DOHH2 (cell line): ENCODE results near the gene ADGRL2.
"Not testable (repeated sequence)": the region's sequence is repeated elsewhere in the genome, so short reads cannot be mapped to it uniquely, and the experiment has no call there.

Experiments
- H3F3A ChIP-seq: fragments of 200-600 bp; sonication (generic), shearing (Covaris generic); 2 replicates; pipeline ENCODE4 v1.6.0; 2016; ENCODE audit warnings: antibody characterized with exemption, mild to moderate bottlenecking; ENCODE audit not compliant: control insufficient read depth, insufficient read depth
- H3K27ac ChIP-seq: fragments of 200-600 bp; sonication (generic); 2 replicates; pipeline ENCODE4 v1.5.1; 2014; ENCODE audit warnings: low read depth, mild to moderate bottlenecking, low read length, moderate library complexity
- H3K27me3 ChIP-seq: fragments of 200-600 bp; sonication (generic); 2 replicates; pipeline ENCODE4 v1.6.1; 2014; ENCODE audit warnings: mild to moderate bottlenecking, low read length, mixed read lengths; ENCODE audit not compliant: control insufficient read depth
- H3K36me3 ChIP-seq: fragments of 200-600 bp; sonication (generic); 2 replicates; pipeline ENCODE4 v1.6.1; 2014; ENCODE audit warnings: mild to moderate bottlenecking, low read length, moderate library complexity, mixed read lengths; ENCODE audit not compliant: control insufficient read depth
- H3K4me1 ChIP-seq: fragments of 200-600 bp; sonication (generic); 2 replicates; pipeline ENCODE4 v1.6.1; 2014; ENCODE audit warnings: mild to moderate bottlenecking, low read length, mixed read lengths; ENCODE audit not compliant: control insufficient read depth
- H3K4me2 ChIP-seq: fragments of 200-600 bp; sonication (generic); 2 replicates; pipeline ENCODE4 v1.6.0; 2014; ENCODE audit warnings: mild to moderate bottlenecking, low read length, moderate library complexity
- H3K4me3 ChIP-seq: fragments of 200-600 bp; sonication (generic); 2 replicates; pipeline ENCODE4 v1.5.1; 2014; ENCODE audit warnings: mild to moderate bottlenecking, low read length, mixed read lengths
- H3K79me2 ChIP-seq: fragments of 200-600 bp; sonication (generic); 2 replicates; pipeline ENCODE4 v1.6.1; 2014; ENCODE audit warnings: mild to moderate bottlenecking, low read length, mixed read lengths; ENCODE audit not compliant: control insufficient read depth
- H3K9me2 ChIP-seq: fragments of 200-600 bp; sonication (generic); replicated peaks from 2 replicates; pipeline ENCODE4 v1.6.1; 2014; ENCODE audit warnings: mild to moderate bottlenecking, low read length, mixed read lengths; ENCODE audit not compliant: control insufficient read depth
- H3K9me3 ChIP-seq: fragments of 200-600 bp; sonication (generic); 2 replicates; pipeline ENCODE4 v1.6.1; 2014; ENCODE audit warnings: antibody characterized with exemption, low read length, mixed read lengths; ENCODE audit not compliant: control insufficient read depth, insufficient read depth
- H4K20me1 ChIP-seq: fragments of 200-600 bp; sonication (generic); 2 replicates; pipeline ENCODE4 v1.6.0; 2014; ENCODE audit warnings: low read depth, mild to moderate bottlenecking, antibody characterized with exemption, low read length, moderate library complexity; ENCODE audit not compliant: control insufficient read depth, insufficient read depth
- EZH2phosphoT487 ChIP-seq: fragments of 200-600 bp; sonication (generic); IDR thresholded peaks from 2 replicates; pipeline ENCODE4 v1.6.1; 2017; ENCODE audit warnings: borderline replicate concordance, mild to moderate bottlenecking, antibody characterized with exemption, low read length, moderate library complexity, mixed read lengths
- TF ChIP-seq, protein P1 (sequence below): fragments of 200-600 bp; sonication (generic); IDR thresholded peaks from one replicate; pipeline ENCODE4 v1.5.1; 2014; ENCODE audit warnings: antibody characterized with exemption, mild to moderate bottlenecking, low read depth, low read length; ENCODE audit not compliant: poor library complexity, severe bottlenecking

Gene ADGRL2

DNA sequence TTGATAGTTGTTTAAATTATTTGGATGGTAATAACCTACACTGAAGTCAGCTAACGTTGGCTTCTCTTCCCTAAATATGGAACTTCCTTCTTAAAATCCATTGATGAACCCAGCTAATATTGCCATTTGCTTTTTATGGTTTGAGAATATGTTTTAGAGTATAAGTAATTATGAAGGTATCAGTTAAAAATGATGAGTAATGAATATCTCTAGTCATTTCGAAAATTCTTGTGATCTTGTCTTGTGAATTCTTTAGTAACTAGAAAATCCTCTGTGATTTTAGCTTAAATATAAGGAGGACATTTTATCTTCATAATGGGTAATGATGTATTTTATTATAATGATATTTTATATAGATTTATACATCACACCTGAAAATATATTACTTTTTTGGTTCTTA, 50.5 kb downstream of the ADGRL2 start:
- Histone ChIP-seq H3K4me2 (no peak overlapping the region), H3K36me3 (no peaks in the 10 kb centered on the region), H3K4me1 (no peaks in the 10 kb centered on the region), H3K9me2 (no peaks in the 10 kb centered on the region), H3K9me3 (no peaks in the 10 kb centered on the region), H3K4me3 (no peak overlapping the region), H3K79me2 (no peaks in the 10 kb centered on the region), H3K27ac (no peak overlapping the region), H3F3A (no peaks in the 10 kb centered on the region), H3K27me3 (no peaks in the 10 kb centered on the region), H4K20me1 (no peaks in the 10 kb centered on the region)
- TF ChIP-seq, protein P1, sequence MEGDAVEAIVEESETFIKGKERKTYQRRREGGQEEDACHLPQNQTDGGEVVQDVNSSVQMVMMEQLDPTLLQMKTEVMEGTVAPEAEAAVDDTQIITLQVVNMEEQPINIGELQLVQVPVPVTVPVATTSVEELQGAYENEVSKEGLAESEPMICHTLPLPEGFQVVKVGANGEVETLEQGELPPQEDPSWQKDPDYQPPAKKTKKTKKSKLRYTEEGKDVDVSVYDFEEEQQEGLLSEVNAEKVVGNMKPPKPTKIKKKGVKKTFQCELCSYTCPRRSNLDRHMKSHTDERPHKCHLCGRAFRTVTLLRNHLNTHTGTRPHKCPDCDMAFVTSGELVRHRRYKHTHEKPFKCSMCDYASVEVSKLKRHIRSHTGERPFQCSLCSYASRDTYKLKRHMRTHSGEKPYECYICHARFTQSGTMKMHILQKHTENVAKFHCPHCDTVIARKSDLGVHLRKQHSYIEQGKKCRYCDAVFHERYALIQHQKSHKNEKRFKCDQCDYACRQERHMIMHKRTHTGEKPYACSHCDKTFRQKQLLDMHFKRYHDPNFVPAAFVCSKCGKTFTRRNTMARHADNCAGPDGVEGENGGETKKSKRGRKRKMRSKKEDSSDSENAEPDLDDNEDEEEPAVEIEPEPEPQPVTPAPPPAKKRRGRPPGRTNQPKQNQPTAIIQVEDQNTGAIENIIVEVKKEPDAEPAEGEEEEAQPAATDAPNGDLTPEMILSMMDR, result no peak
- TF ChIP-seq EZH2phosphoT487, result no peak

DNA sequence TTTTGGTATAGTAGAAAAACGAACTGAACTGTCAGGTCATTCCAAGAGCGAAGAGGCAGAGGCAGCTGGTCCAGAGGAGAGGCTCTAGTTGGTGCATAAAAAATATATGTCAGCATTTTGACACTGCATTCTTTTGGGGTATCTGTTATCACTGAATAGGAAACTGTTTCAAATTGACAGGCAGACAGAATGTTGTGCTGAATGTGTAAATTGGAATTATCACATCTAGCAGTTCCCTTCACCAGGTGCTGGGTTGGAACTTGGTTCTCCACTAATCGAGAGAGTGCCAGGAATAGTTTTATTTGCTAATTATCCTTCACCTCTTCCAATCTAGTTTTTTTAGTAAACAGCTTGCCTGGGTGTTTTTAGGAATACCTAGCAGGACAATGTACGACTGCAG, 52.2 kb downstream of the ADGRL2 start:
- Histone ChIP-seq H3K79me2 (no peaks in the 10 kb centered on the region), H4K20me1 (no peaks in the 10 kb centered on the region), H3K4me1 (no peaks in the 10 kb centered on the region), H3F3A (no peaks in the 10 kb centered on the region), H3K9me3 (no peaks in the 10 kb centered on the region), H3K27ac (no peak overlapping the region), H3K27me3 (no peaks in the 10 kb centered on the region), H3K4me2 (no peak overlapping the region), H3K4me3 (no peak overlapping the region), H3K36me3 (no peaks in the 10 kb centered on the region), H3K9me2 (no peaks in the 10 kb centered on the region)
- TF ChIP-seq, protein P1, result no peak
- no peak for TF ChIP-seq EZH2phosphoT487

DNA sequence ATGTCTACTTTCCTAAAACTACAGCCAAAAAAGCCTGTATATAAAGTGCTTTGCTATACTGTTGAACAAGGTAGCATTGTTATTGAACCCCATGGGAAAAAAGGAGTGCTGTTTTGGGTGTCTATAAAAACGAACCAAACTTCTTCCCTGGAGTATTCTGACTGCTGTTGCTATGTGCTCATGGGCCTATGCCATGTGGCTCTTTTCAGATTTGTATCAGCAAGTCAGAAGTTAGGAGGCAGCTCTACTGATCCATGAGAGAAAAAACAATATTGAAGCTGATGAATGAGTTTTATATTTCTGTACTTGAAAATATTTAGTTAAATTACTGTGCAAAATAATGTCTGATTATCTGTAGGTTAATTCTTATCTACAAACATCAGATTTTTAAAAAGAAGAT, 66.5 kb downstream of the ADGRL2 start:
- Histone ChIP-seq H3K27ac (no peak overlapping the region), H3K4me2 (no peak overlapping the region), H3F3A (no peaks in the 10 kb centered on the region), H3K79me2 (no peaks in the 10 kb centered on the region), H3K9me3 (no peaks in the 10 kb centered on the region), H3K4me3 (no peak overlapping the region), H3K9me2 (no peaks in the 10 kb centered on the region), H3K27me3 (no peaks in the 10 kb centered on the region), H3K36me3 (no peaks in the 10 kb centered on the region), H3K4me1 (no peaks in the 10 kb centered on the region), H4K20me1 (no peaks in the 10 kb centered on the region)
- TF ChIP-seq, protein P1, result no peak
- TF ChIP-seq EZH2phosphoT487, result no peak

DNA sequence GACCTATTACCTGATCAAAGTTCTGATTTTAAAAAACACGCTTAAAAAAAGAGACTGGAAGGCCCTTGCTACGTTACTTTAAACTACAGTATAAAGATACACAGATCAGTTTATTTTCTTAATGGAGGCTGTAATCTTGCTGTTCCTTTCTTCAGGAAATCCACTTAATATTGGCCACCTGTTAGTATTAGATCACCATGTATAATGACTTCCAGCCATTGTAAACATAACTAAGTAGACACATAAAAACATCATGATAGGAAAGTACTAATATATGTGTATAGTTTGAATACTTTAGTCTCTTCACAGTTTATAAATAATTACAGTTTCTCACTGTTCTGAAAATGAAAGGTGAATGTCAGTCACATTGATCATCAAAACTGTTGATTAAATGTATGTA, 68.6 kb downstream of the ADGRL2 start:
- H3F3A ChIP-seq, result no peaks in the 10 kb centered on the region
- no peaks in the 10 kb centered on the region for H4K20me1 ChIP-seq
- no peaks in the 10 kb centered on the region for H3K4me1 ChIP-seq
- H3K9me3 ChIP-seq, result no peaks in the 10 kb centered on the region
- no peaks in the 10 kb centered on the region for H3K9me2 ChIP-seq
- no peak overlapping the region for H3K4me2 ChIP-seq
- H3K79me2 ChIP-seq, result no peaks in the 10 kb centered on the region
- TF ChIP-seq, protein P1, result no peak
- TF ChIP-seq EZH2phosphoT487, result no peak
- no peak overlapping the region for H3K27ac ChIP-seq
- H3K36me3 ChIP-seq, result no peaks in the 10 kb centered on the region
- no peaks in the 10 kb centered on the region for H3K27me3 ChIP-seq
- no peak overlapping the region for H3K4me3 ChIP-seq

GRCh38 chr1:81871091-81871490, 70.4 kb downstream of the ADGRL2 start:
- H3F3A ChIP-seq, H3K4me2 ChIP-seq, H3K9me2 ChIP-seq, H3K4me3 ChIP-seq, H3K27ac ChIP-seq, H3K4me1 ChIP-seq, H3K79me2 ChIP-seq, H3K36me3 ChIP-seq, H4K20me1 ChIP-seq, H3K9me3 ChIP-seq, H3K27me3 ChIP-seq: not testable (repeated sequence)
